ELF-1 (cell line): Measurements from ENCODE around the gene RFC5.
"Not testable (repeated sequence)": the region's sequence is repeated elsewhere in the genome, so short reads cannot be mapped to it uniquely, and the experiment has no call there.

Source experiments
- DNase-seq: peaks from one replicate; pipeline ENCODE4 v3.0.0-alpha.2; 2016; ENCODE audit warnings: low read depth, low spot score

Gene RFC5

GRCh38 chr12:118016424-118017264, at the start of gene RFC5:
Gene RFC5 (plus strand): TSS chr12:118016703. CDS start chr12:118016828, 125 bp downstream.
- DNase-seq, result peak; percentile 99

- no peak for DNase-seq
Measured at GRCh38 chr12:117967043-117967442, 49.5 kb upstream of the RFC5 start.

GRCh38 chr12:117967512-117967911, 49.0 kb upstream of the RFC5 start:
- DNase-seq, result no peak

- no peak for DNase-seq
Measured at GRCh38 chr12:117968151-117968789, 48.2 kb upstream of the RFC5 start.

- DNase-seq, result peak; percentile 90
Measured at GRCh38 chr12:117968826-117969659, 47.5 kb upstream of the RFC5 start, which contains the start of gene KSR2. Gene KSR2 (minus strand): TSS chr12:117968990. CDS start chr12:117968255, 735 bp downstream.

- no peak for DNase-seq
Measured at GRCh38 chr12:117970334-117970733, 46.2 kb upstream of the RFC5 start.

GRCh38 chr12:117972301-117972700, 44.2 kb upstream of the RFC5 start:
- DNase-seq, result no peak

- DNase-seq, result no peak
Measured at GRCh38 chr12:117975006-117975405, 41.5 kb upstream of the RFC5 start.

GRCh38 chr12:117977373-117977772, 39.1 kb upstream of the RFC5 start:
- DNase-seq, result no peak

GRCh38 chr12:117980616-117981015, 35.9 kb upstream of the RFC5 start:
- no peak for DNase-seq

- no peak for DNase-seq
Measured at GRCh38 chr12:117981267-117981666, 35.2 kb upstream of the RFC5 start.

- no peak for DNase-seq
Measured at GRCh38 chr12:117985182-117985581, 31.3 kb upstream of the RFC5 start.

GRCh38 chr12:117986705-117987469, 29.6 kb upstream of the RFC5 start:
- DNase-seq, result no peak

GRCh38 chr12:117994551-117995438, 21.7 kb upstream of the RFC5 start:
- DNase-seq, result no peak

- no peak for DNase-seq
Measured at GRCh38 chr12:117998719-117999118, 17.8 kb upstream of the RFC5 start.

- not testable (repeated sequence) for DNase-seq
Measured at GRCh38 chr12:117999806-118000205, 16.7 kb upstream of the RFC5 start.

GRCh38 chr12:118010903-118011302, 5.6 kb upstream of the RFC5 start:
- DNase-seq, result no peak

GRCh38 chr12:118011377-118011776, 5.1 kb upstream of the RFC5 start:
- no peak for DNase-seq

GRCh38 chr12:118011961-118012360, 4.5 kb upstream of the RFC5 start:
- DNase-seq, result no peak

- DNase-seq, result no peak
Measured at GRCh38 chr12:118013283-118013682, 3.2 kb upstream of the RFC5 start.
